HCT116 (cell line): ENCODE data around the gene DHRS2. TPM values are rescaled to one million over a fixed set of nuclear protein-coding genes. Genes with fewer than 3 reads are reported as not detected.

Experiments used
- ATAC-seq: fragments of 200-7000 bp; cut with Tn5 transposase; 2 replicates; pipeline ENCODE4 v1.9.1; 2020; ENCODE audit warnings: mild to moderate bottlenecking, moderate library complexity
- BruUV-seq: library from RNA; stranded (reverse); fragments of 400-500 nt; replicated peaks from 2 replicates; lab custom pipeline; 2021; lab: Mats Ljungman, UMichigan
- CTCF ChIA-PET: fragments of 300-600 bp; sonication (Branson Sonifier 250); formaldehyde crosslinking; loops from one replicate; lab custom pipeline; 2021; ENCODE audit warnings: antibody characterized with exemption; lab: Charles Lee
- POLR2A ChIA-PET: fragments of 300-600, 350-600 bp; sonication (Branson Sonifier 250); formaldehyde crosslinking; loops from one replicate; lab custom pipeline; 2021; ENCODE audit warnings: antibody characterized with exemption; lab: Charles Lee
- RAD21 ChIA-PET, 2 experiments: fragments of 300-600 bp; sonication (Branson Sonifier 250); formaldehyde crosslinking; loops; one replicate each; lab custom pipeline; 2023; ENCODE audit warnings: low total read pairs in 2 of 2; ENCODE audit not compliant: uncharacterized antibody in 2 of 2, unreplicated experiment in 2 of 2, low non-redundant PET in 1 of 2; lab: Charles Lee
- DNase-seq: peaks from one replicate; pipeline ENCODE4 v3.0.0-alpha.2; 2010; ENCODE audit warnings: low read depth, low spot score
- H2AFZ ChIP-seq: fragments of 200-600 bp; shearing (Covaris generic), sonication (generic); 2 replicates; pipeline ENCODE4 v1.6.1; 2017; ENCODE audit warnings: low read depth, mixed run types, mixed read lengths, antibody characterized with exemption, low read length; ENCODE audit not compliant: poor library complexity, severe bottlenecking
- H3K27ac ChIP-seq: 2 replicates; pipeline ENCODE4 v1.5.1; 2012; ENCODE audit warnings: low read depth, low read length
- H3K27me3 ChIP-seq: fragments of 200-600 bp; sonication (generic); 2 replicates; pipeline ENCODE4 v1.6.1; 2016; ENCODE audit warnings: mixed run types, low read length, mixed read lengths; ENCODE audit not compliant: insufficient read depth
- H3K36me3 ChIP-seq, 2 experiments: fragments of 200-500 bp in 1 of 2; fragments of 200-600 bp in 1 of 2; sonication (Bioruptor generic) in 1 of 2; sonication (generic) in 1 of 2; 2 replicates each; pipeline versions ENCODE4 v1.5.1 to v1.6.1; 2014 to 2016; ENCODE audit warnings: low read length in 2 of 2, inconsistent platforms in 1 of 2, mixed read lengths in 1 of 2, mixed run types in 1 of 2; ENCODE audit not compliant: insufficient read depth in 2 of 2, control insufficient read depth in 1 of 2
- H3K4me1 ChIP-seq, 2 experiments: fragments of 200-600 bp in 1 of 2; sonication (generic) in 1 of 2; 2 replicates each; pipeline versions ENCODE4 v1.5.1 to v1.6.1; 2012 to 2017; ENCODE audit warnings: low read length in 2 of 2, inconsistent platforms in 1 of 2, mild to moderate bottlenecking in 1 of 2, mixed read lengths in 1 of 2, mixed run types in 1 of 2, moderate library complexity in 1 of 2; ENCODE audit not compliant: insufficient read depth in 2 of 2, control insufficient read depth in 1 of 2
- H3K4me2 ChIP-seq: fragments of 200-600 bp; sonication (generic); 2 replicates; pipeline ENCODE4 v1.6.1; 2017; ENCODE audit warnings: mixed run types, low read length, mixed read lengths
- H3K4me3 ChIP-seq, 2 experiments: fragments of 200-600 bp in 1 of 2; sonication (generic) in 1 of 2; replicated peaks in 1 of 2; 2 replicates each; pipeline ENCODE4 v1.5.1; 2011 to 2016; ENCODE audit warnings: low read length in 2 of 2, control low read depth in 1 of 2, low read depth in 1 of 2, mild to moderate bottlenecking in 1 of 2, mixed read lengths in 1 of 2, mixed run types in 1 of 2
- H3K79me2 ChIP-seq: fragments of 200-600 bp; sonication (generic); 2 replicates; pipeline ENCODE4 v1.6.1; 2017; ENCODE audit warnings: mild to moderate bottlenecking, mixed run types, low read length, moderate library complexity, mixed read lengths; ENCODE audit not compliant: insufficient read depth
- H3K9ac ChIP-seq: fragments of 200-600 bp; sonication (generic); 2 replicates; pipeline ENCODE4 v1.6.1; 2016; ENCODE audit warnings: low read length, mixed read lengths
- H3K9me2 ChIP-seq: fragments of 200-600 bp; sonication (generic), shearing (Covaris generic); 2 replicates; pipeline ENCODE4 v1.6.1; 2017; ENCODE audit warnings: mixed run types, mild to moderate bottlenecking, moderate library complexity; ENCODE audit not compliant: insufficient read depth
- H3K9me3 ChIP-seq, 2 experiments: fragments of 200-500 bp in 1 of 2; fragments of 200-600 bp in 1 of 2; sonication (Bioruptor generic) in 1 of 2; sonication (generic) in 1 of 2; 2 replicates each; pipeline ENCODE4 v1.6.1; 2014 to 2017; ENCODE audit warnings: low read length in 2 of 2, mixed read lengths in 2 of 2, inconsistent platforms in 1 of 2, low read depth in 1 of 2, mild to moderate bottlenecking in 1 of 2, mixed run types in 1 of 2, moderate library complexity in 1 of 2; ENCODE audit not compliant: control insufficient read depth in 1 of 2, insufficient read depth in 1 of 2
- H4K20me1 ChIP-seq: fragments of 200-600 bp; sonication (generic), shearing (Covaris generic); 2 replicates; pipeline ENCODE4 v1.6.1; 2017; ENCODE audit warnings: mixed run types, mild to moderate bottlenecking, moderate library complexity; ENCODE audit not compliant: insufficient read depth
- EZH2 ChIP-seq: fragments of 200-600 bp; sonication (generic); IDR thresholded peaks from 2 replicates; pipeline ENCODE4 v1.6.1; 2017; ENCODE audit warnings: antibody characterized with exemption, mixed run types
- FOSL1 ChIP-seq: IDR thresholded peaks from 2 replicates; pipeline ENCODE4 v1.6.1; 2012; ENCODE audit warnings: low read depth
- POLR2A ChIP-seq: IDR thresholded peaks from 2 replicates; pipeline ENCODE4 v1.7.0; 2011; ENCODE audit warnings: borderline replicate concordance; ENCODE audit not compliant: insufficient read depth, insufficient read length; ENCODE audit errors: extremely low read depth
- SIN3A ChIP-seq: IDR thresholded peaks from 2 replicates; pipeline ENCODE4 v1.6.1; 2012; ENCODE audit warnings: low read depth
- SRF ChIP-seq: IDR thresholded peaks from 2 replicates; pipeline ENCODE4 v1.6.1; 2012; ENCODE audit warnings: low read depth
- TCF7L2 ChIP-seq: IDR thresholded peaks from 2 replicates; pipeline ENCODE4 v1.7.0; 2011; ENCODE audit warnings: borderline replicate concordance, inconsistent platforms; ENCODE audit not compliant: insufficient read depth, insufficient read length; ENCODE audit errors: extremely low read depth
- YY1 ChIP-seq: IDR thresholded peaks from 2 replicates; pipeline ENCODE4 v1.6.1; 2011; ENCODE audit warnings: low read length, low read depth, moderate library complexity, mild to moderate bottlenecking; ENCODE audit not compliant: insufficient replicate concordance; ENCODE audit errors: extremely low read depth
- ZFX ChIP-seq: fragments of 450-650 bp; IDR thresholded peaks from 2 replicates; pipeline ENCODE4 v1.6.1; 2017
- intact Hi-C: fragments of 100-400 bp; cut with micrococcal nuclease; formaldehyde crosslinking; loops from 2 replicates; pipeline ENCODE4 v1.10.0; 2022
- total RNA-seq: library from RNA; stranded (reverse); gene quantifications from one replicate; pipeline ENCODE4 v1.2.1, GENCODE V29; 2021; ENCODE audit not compliant: unreplicated experiment
- TF ChIP-seq, protein P1 (sequence below): IDR thresholded peaks from 2 replicates; pipeline ENCODE4 v1.6.1; 2011; ENCODE audit warnings: mild to moderate bottlenecking, low read length, moderate library complexity; ENCODE audit not compliant: insufficient replicate concordance; ENCODE audit errors: extremely low read depth

DHRS2 gene
- total RNA-seq, 1 experiment from 2014 or later = 10.0 TPM

- H2AFZ ChIP-seq = no peak overlapping the region
- H3K27me3 ChIP-seq = no peaks in the 10 kb centered on the region
- RAD21 ChIA-PET = no interaction called here
- H3K27ac ChIP-seq = no peak overlapping the region
- H4K20me1 ChIP-seq = no peaks in the 10 kb centered on the region
- no peak overlapping the region for H3K4me2 ChIP-seq
- no peaks in the 10 kb centered on the region for H3K36me3 ChIP-seq
- H3K9ac ChIP-seq = no peak overlapping the region
- CTCF ChIA-PET = interaction anchor here (1.0 to 3.1 kb wide), 5 partner anchors 9 to 269 kb away, joined by 3 to 22 read pairs (median 6); no protein-coding TSS in a partner anchor
- ATAC-seq (no peak), DNase-seq (no peak)
- H3K4me3 ChIP-seq = no peak overlapping the region
- POLR2A ChIA-PET = interaction anchor here (1.0 kb wide), 1 partner anchor 10 kb away, joined by 3 read pairs; no protein-coding TSS in a partner anchor
- TF ChIP-seq ZFX (no peak), YY1 (no peak), SIN3A (no peak), POLR2A (no peak), SRF (no peak), EZH2 (no peak), TCF7L2 (no peak), FOSL1 (no peak)
- TF ChIP-seq, protein P1, sequence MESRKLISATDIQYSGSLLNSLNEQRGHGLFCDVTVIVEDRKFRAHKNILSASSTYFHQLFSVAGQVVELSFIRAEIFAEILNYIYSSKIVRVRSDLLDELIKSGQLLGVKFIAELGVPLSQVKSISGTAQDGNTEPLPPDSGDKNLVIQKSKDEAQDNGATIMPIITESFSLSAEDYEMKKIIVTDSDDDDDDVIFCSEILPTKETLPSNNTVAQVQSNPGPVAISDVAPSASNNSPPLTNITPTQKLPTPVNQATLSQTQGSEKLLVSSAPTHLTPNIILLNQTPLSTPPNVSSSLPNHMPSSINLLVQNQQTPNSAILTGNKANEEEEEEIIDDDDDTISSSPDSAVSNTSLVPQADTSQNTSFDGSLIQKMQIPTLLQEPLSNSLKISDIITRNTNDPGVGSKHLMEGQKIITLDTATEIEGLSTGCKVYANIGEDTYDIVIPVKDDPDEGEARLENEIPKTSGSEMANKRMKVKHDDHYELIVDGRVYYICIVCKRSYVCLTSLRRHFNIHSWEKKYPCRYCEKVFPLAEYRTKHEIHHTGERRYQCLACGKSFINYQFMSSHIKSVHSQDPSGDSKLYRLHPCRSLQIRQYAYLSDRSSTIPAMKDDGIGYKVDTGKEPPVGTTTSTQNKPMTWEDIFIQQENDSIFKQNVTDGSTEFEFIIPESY = no peak
- peaks cover 12 to 17% of the 10 kb centered on the region in 2 experiments for H3K4me1 ChIP-seq
- intact Hi-C loops = no loop called here
- H3K9me2 ChIP-seq = no peaks in the 10 kb centered on the region
- H3K79me2 ChIP-seq = no peaks in the 10 kb centered on the region
- no peaks in the 10 kb centered on the region for H3K9me3 ChIP-seq
- BruUV-seq = no TSS peak
Measured at GRCh38 chr14:23641180-23641914, 5.2 kb downstream of the DHRS2 start.
